Hematopoietic multipotent progenitor cell (in vitro differentiated cells): ENCODE results near the gene PTCH2. TPM values are rescaled to one million over a fixed set of nuclear protein-coding genes. Genes with fewer than 3 reads are reported as not detected.
"Not testable (repeated sequence)": the region's sequence is repeated elsewhere in the genome, so short reads cannot be mapped to it uniquely, and the experiment has no call there.

ENCODE experiments used
- DNase-seq, 3 donors: peaks; one replicate each; pipeline ENCODE4 v3.0.0-alpha.2; 2011 to 2015; ENCODE audit warnings: low read depth in 2 of 3, low spot score in 2 of 3
- total RNA-seq: library from RNA; depleted of rRNA; stranded (reverse); fragments of >200 nt; gene quantifications from one replicate; pipeline ENCODE4 v1.2.3, GENCODE V29; 2012

Gene PTCH2
- total RNA-seq, 1 donor, result 0.27 TPM

DNA sequence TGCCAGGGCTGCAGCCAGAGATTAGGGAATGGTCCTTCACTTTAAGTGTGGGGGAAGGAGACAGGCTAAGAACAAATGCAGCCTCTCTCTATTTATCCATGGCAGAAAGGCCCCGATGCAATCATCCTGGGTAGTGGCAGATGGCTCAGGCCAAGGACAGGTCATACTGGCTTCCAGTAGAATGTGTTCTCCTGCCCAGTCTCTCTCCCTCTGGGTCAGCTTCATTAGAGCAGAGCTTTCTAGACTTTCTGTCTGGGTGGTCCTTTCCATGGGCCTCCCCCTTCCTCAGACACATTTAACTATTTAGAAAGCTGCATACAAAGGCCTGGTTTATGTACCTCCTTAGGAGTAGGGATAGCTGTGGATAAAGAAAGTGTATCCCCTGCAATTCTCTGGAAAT lies 4.8 kb upstream of the PTCH2 start:
- no peak for DNase-seq

DNA sequence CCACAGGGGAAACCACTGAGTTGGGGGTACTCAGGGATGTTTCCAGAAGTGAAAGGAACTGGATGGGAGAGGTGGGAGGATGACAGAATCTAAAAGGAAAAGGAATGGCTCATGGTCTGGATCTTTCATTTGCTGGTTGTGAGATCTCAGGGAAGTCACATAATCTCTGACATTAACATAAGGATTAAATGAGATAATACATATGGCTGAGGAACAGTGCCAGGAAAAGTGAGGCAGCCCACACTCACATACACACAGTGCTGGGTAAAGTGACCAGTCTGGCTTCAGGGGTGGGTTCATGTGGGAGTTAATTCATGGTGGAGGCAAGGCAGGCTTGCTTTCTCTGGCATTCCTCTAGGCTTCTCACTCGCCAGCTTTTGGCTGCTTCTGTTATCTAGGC lies 3.9 kb upstream of the PTCH2 start:
- no peak for DNase-seq

GRCh38 chr1:44842486-44842861 lies 579 bp downstream of the PTCH2 start:
- no peak for DNase-seq

DNA sequence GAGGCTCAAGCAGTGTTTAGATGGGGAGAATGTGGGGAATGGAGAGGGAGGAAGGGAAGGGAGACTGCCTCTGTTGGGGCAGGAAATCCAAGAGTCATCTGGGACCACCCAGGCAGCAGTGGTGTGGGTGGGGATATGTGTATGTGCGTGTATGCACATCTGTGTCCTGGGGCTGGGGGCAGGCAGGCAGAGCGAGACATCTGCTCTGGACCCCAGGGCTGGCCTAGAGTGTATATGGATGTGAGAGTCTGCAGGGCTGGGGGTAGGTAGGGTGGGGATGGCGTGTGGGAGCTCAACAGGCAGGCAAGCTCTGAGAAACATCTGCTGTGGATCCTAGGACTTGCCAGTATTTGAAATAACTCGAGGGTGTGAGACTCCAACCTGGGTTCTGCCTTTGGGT lies 3.5 kb downstream of the PTCH2 start:
- DNase-seq, result no peak

- not testable (repeated sequence) for DNase-seq
These were observed 4.8 kb downstream of the PTCH2 start for GRCh38 chr1:44838294-44838693.

DNA sequence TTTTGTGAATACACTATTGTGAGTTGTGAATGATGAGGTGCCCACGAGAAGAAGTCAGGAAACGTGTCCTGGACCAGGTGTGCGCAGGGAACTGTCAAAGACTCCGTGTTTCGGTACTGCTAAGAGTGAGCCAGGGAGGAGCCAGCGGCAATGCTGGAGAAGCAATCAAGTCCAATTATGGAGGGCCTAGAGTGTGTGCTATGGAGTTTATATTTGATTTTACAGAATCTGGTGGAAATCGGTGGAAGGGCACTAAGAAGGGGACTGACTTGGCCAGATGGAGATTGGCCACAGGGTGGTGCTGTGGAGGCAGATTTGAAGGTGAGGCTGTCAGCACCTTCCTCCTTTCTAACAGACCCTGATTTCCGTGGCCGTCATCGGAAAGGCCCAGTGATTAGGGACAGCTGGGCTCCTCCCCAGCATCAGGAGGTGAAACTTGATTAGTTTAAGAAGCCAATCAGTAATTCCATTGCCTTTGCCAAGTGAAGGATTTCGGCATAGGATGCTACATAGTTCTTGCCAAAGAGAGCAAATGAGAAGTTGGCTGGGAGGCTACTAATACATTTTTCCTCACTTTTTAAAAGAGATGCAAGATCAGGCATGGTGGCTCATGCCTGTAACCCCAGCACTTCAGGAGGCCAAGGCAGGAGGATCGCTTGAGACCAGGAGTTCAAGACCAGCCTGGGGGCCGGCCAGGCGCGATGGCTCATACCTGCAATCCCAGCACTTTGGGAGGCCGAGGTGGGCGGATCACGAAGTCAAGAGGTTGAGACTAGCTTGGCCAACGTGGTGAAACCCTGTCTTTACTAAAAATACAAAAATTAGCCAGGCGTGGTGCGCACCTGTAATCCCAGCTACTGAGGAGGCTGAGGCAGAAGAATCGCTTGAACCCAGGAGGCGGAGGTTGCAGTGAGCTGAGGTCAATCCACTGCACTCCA lies 7.0 kb downstream of the PTCH2 start:
- peak; percentile 54 to 90 (median 86) for DNase-seq

DNA sequence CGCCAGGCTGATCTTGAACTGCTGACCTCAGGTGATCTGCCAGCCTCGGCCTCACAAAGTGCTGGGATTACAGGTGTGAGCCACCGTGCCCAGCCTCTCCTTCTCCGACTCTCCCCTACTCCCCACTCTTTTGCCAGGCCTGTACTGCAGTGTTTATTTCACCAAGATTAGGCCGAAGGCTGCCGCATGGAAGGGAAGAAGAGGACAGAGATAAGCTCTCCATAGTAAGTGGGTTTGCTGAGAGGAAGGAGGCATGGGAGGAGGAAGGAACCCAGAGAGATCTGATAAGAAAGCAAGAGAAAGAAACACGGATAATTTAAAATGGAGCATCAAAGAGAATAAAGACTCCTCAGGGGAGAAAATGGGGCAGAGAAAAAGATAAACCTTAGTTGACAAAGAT lies 8.7 kb downstream of the PTCH2 start:
- no peak for DNase-seq

DNA sequence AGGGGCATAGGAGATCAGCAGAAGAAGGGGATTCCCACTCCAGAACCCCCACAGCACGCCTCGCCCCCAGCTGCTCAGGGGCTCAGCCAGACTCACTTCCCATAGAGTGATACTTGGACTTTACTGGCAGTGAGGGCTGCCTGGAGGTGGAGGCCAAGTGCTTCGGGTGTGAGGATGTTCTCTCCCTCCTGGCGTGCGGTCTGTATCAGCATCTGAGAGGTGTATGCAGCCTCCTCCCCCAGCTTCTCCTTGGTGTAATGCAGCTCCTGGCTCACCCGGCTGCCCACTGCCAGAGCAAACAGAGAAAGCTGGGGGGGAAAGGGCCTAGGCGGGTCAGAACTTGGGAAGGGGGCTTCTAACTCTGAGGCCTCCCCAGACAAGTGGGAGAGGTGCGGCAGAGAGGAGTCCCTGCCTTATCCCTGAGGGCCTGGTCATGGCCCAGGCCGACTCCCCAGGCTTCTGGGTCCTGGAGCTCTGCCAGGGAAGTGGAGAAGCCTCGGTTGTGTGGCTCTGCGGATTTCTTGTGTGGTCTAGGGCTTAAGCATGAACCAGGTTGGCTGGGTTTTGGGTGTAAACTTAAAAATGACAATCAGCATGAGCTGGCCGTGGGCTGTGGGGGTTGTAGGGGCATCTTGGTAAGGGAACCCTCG lies 10.9 kb downstream of the PTCH2 start:
- DNase-seq, result peak in 1 of 3 donors; percentile 58

DNA sequence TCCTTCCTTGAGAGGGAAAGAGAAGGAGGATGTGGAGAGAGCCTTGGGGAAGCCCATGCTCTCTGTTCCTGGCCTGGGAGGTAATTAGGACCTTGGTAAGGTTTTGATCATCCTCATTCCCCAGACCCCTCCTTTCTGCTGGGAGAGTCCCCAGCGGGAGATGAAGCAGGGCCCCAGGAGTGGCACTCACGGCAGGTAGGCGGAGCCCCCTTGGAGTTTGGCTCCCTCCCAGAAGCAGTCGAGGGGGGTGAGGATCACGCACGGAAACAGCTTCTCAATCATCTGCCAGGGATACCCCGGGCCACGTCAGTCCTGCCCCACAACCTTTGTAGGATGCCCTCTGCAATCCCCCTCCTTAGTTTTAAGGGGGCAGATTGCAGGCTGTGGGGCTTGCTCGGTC lies 11.5 kb downstream of the PTCH2 start:
- DNase-seq, result no peak

DNA sequence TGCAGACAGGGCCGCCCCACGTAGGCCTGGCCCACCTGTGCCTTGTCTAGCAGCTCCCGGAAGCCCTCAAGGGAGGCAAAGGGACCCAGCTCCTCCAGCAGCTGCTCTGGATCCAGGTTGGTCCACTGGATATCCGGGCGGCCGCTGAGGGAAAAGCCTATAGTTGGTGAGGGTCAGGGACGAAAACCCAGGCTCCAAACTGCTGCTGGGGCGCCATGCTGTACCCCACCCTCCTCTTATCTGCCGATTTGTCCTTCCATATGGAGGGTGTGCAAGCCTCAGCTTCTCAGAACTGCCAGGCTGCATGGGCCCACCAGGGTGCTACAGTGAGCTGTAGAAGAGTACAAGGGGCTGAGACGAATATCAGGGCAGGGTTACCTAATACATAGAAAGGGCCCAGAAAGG lies 12.2 kb downstream of the PTCH2 start:
- peak in 1 of 3 donors; percentile 50 for DNase-seq

GRCh38 chr1:44829506-44830384 lies 13.3 kb downstream of the PTCH2 start:
- no peak for DNase-seq

- DNase-seq, result no peak
These were observed 14.1 kb downstream of the PTCH2 start for GRCh38 chr1:44828841-44829440.

GRCh38 chr1:44828003-44828651 lies 14.9 kb downstream of the PTCH2 start:
- no peak for DNase-seq

- no peak for DNase-seq
These were observed 15.7 kb downstream of the PTCH2 start for GRCh38 chr1:44827197-44828002.

- DNase-seq, result peak in 2 of 3 donors; percentile 63 to 73
These were observed 16.5 kb downstream of the PTCH2 start for GRCh38 chr1:44826375-44827196.

GRCh38 chr1:44824392-44824791 lies 18.7 kb downstream of the PTCH2 start:
- DNase-seq, result not testable (repeated sequence)

- DNase-seq, result no peak
These were observed 20.0 kb downstream of the PTCH2 start for GRCh38 chr1:44822981-44823451.

DNA sequence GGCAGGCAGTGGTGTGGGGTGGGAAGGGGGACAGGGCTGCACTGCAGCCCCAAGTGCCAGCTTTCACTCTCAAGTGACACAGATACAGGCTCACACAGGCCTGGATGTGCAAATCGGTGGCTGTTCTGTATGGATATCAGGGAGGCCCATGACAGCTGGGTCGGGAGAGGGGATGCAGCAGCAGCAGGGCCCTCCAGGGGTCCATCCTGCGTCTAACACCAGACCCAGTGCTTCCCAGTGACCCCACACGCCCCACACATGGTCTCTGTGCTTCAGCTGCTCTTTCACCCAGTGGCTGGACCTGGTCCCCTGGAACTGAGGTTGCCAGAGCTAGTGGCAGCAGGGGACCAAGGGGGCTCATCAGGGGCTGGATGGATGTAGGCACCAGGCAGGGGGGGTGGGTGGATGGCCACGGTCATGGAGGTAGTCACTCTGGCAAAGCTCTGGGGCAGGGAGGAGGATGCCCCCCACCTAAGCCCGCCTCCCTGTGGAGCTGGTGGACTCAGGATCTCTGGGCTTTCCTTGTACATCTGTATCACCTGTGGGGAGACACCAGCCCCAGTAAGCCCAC lies 20.8 kb downstream of the PTCH2 start:
- no peak for DNase-seq
